SHP77 treated with DMSO at 0.1 percent for 48 hours (cell line): ENCODE results near the gene PCBP4.
"Not testable (repeated sequence)": the region's sequence is repeated elsewhere in the genome, so short reads cannot be mapped to it uniquely, and the experiment has no call there.

Experiments
- DNase-seq: peaks from one replicate; lab custom pipeline; 2025; lab: John Stamatoyannopoulos, UW

PCBP4 gene

GRCh38 chr3:51994530-51994929 is 27.3 kb upstream of the PCBP4 start:
- DNase-seq: no peak

GRCh38 chr3:51993657-51994056 is 26.4 kb upstream of the PCBP4 start:
- DNase-seq: not testable (repeated sequence)

- DNase-seq: no peak
Observed at GRCh38 chr3:51992017-51992682, 24.9 kb upstream of the PCBP4 start.

GRCh38 chr3:51990501-51990971 is 23.3 kb upstream of the PCBP4 start:
- DNase-seq: not testable (repeated sequence)

GRCh38 chr3:51988286-51989146 is 21.3 kb upstream of the PCBP4 start:
- no peak for DNase-seq

GRCh38 chr3:51987568-51987967 is 20.3 kb upstream of the PCBP4 start:
- DNase-seq: no peak

GRCh38 chr3:51986010-51986947 is 19.0 kb upstream of the PCBP4 start:
- DNase-seq: no peak

GRCh38 chr3:51985063-51985462 is 17.8 kb upstream of the PCBP4 start:
- no peak for DNase-seq

- DNase-seq: no peak
Observed at GRCh38 chr3:51984269-51984647, 17.0 kb upstream of the PCBP4 start.

GRCh38 chr3:51983578-51984268 is 16.5 kb upstream of the PCBP4 start:
- DNase-seq: no peak

- DNase-seq: no peak
Observed at GRCh38 chr3:51982838-51983577, 15.8 kb upstream of the PCBP4 start, which contains the start of gene ACY1. Gene ACY1 (plus strand): TSS chr3:51983535. CDS start chr3:51984065, 530 bp downstream.

- DNase-seq: peak; percentile 67
Observed at GRCh38 chr3:51982352-51982837, 15.1 kb upstream of the PCBP4 start.

GRCh38 chr3:51980253-51980652 is 13.0 kb upstream of the PCBP4 start:
- no peak for DNase-seq

GRCh38 chr3:51978143-51978502 is 10.9 kb upstream of the PCBP4 start:
- no peak for DNase-seq

GRCh38 chr3:51977446-51978142 is 10.3 kb upstream of the PCBP4 start:
- no peak for DNase-seq

- DNase-seq: peak; percentile 21
Observed at GRCh38 chr3:51975852-51976549, 8.7 kb upstream of the PCBP4 start.

GRCh38 chr3:51974963-51975851 is 8.0 kb upstream of the PCBP4 start, which contains the start of gene ABHD14A:
Gene ABHD14A (plus strand): TSS chr3:51975064. CDS start chr3:51975136, 72 bp downstream.
- peak; percentile 15 for DNase-seq

- no peak for DNase-seq
Observed at GRCh38 chr3:51974277-51974962, 7.2 kb upstream of the PCBP4 start.
